Measurements from ENCODE around the gene B4GALT6.

Gene B4GALT6

DNA sequence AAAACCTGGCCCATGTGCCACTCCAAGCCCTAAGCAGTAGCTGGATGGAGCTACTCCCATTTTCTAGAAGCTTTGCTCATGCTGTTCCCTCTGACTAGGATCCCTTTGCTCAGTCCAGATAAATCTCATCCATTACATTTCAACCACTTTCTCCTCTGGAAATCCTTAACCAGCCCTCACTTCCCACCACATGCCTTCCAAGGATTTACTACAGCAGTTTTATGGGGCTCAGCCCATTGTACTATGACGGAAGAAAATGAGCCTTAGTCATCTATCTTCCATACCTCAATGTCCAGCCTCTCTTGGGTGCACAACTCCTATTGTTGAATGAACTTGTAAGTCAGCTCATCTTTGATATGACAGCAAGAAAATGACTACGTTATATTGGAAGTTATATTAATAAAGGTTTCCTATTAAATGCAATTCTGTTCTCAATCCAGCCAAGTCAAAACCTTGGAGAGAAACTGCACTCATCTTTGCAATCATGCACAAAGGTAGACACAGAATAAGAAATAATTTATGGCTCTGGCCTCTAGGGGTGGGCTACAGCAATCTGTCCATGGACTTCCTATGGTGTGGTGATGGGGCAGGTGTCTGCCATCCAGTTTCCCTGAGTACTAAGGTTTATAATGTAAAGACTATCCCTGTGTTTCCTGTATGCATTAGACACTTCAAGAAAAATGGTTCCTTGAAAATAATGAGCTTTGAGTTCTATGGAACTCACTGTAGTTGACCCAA lies 3.4 kb downstream of the B4GALT6 start:
- DNase-seq (ENCODE audit: insufficient read length, low spot score): no peak
- no peak for TF ChIP-seq POLR2A (IDR thresholded peaks at IDR 0.05; ENCODE audit: low read depth, low read length)
- FAIRE-seq: no peak

DNA sequence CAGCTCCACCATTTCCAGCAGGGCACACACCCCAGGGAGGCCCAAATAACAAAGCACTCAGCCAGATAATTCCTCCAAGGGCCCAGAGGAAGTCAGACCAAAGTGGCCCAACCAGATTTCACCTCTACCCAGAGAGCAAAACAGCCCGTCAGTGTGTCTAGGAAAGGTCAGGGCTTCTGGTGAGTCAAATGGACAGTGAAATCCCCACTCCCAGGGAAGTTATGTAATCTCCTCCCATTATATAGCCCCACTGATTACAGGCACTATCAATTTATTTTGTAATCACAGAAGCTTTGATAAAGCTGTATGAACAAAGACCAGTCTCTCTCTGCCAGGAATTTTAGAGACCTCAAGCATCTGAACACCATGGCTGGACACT lies 4.0 kb downstream of the B4GALT6 start:
- no peak for TF ChIP-seq POLR2A (IDR thresholded peaks at IDR 0.05; ENCODE audit: low read depth, low read length)
- FAIRE-seq: no peak
- no peak for DNase-seq (ENCODE audit: insufficient read length, low spot score)

DNA sequence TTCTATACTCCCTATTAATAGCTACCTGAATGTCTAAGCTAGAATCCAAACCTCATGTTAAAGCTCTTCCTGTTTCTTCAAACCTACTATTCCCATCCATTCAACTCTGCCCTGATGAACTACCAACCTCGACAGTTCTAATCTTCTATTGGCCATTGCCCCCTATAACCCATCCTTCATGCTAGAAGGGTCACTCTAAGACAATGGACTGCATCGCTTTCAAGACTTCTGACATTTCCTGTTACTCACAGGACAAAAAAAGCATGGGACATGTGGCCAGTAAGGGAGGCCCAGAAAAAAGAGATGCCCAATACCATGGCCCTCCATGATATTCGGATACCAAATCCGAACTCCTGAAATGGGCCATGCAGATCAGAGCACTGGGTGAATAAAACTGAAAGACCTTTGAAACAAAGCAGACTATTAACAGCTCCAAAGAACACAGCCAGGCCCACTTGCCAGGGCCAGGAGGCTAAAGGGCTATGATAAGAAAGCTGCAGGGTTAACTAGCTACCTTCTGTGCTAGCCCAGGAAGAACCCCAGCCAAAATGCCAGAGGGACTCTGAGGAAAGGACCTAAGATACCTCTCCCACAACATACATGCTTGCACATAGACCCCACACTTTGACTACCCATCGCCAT lies 4.5 kb downstream of the B4GALT6 start:
- FAIRE-seq (no peak), DNase-seq (ENCODE audit: insufficient read length, low spot score) (no peak)
- TF ChIP-seq POLR2A (IDR thresholded peaks at IDR 0.05; ENCODE audit: low read depth, low read length): no peak

DNA sequence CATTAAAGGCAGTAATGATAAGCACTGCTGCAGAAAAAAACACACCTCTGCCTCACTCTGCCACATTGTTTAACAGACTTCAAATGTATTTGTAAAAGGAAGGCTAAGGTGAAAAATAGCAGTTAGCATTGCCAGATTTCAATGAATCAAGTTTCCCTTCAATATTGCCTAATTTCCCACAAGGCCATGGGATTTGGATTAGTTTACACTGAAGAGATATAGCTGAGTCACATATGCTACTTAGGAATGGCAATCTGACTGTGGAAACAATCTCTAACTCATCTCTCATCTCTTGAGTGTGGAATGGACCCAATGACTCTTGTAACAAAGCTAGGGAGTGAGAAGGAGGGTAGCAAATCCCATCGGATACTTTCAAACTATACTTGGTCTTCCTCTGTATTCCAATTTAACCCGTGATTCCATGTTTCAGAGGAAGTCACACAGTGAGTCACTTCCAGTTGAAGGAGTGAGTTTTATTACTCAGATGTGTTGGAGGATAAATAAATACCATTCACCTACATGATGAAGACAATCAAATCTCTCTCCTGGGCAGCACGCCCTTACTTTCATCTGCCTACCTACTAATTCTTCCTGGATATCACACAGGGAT lies 5.1 kb downstream of the B4GALT6 start:
- FAIRE-seq: peak; percentile 97
- peak; percentile 28 for DNase-seq (ENCODE audit: insufficient read length, low spot score)
- TF ChIP-seq POLR2A (IDR thresholded peaks at IDR 0.05; ENCODE audit: low read depth, low read length): no peak

DNA sequence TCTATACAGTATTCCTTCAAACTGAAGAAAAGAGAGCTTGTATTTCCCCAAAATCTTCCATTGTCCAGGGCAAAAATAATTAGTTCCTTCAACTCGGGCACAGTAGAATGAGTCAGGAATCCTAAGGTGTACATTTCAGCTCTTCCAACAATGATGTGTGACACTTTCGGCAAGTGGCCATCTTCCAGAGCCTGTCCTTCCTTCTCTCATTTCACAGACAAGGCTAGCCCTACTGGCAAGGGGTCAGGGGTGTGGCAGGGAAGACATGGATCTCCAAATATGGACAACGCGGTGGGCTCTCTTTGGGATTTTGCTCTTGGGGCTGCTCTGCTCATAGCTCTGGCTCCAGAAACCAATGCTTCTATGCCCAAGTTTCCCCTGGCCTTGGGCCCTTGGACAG lies 6.0 kb downstream of the B4GALT6 start:
- FAIRE-seq (no peak), DNase-seq (ENCODE audit: insufficient read length, low spot score) (no peak)
- no peak for TF ChIP-seq POLR2A (IDR thresholded peaks at IDR 0.05; ENCODE audit: low read depth, low read length)

DNA sequence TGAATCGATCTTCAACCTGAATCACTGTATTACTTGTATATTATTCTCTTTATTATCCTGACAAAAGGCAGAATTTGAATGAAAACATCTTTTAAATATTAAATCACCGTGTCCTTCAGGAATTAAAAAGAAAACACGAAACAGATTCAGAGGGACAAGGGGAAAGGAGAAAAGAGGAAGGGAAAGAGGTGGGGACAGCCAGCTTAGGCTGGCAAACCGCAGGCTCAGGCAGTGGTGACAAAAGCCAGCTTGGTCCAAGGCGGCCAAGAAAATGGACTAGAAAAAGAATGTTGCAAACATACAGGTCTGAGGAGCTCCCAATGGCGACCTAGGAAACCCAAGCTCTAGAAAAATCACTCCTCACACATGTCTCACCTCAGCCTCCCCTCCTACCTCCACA lies 6.8 kb downstream of the B4GALT6 start:
- no peak for DNase-seq (ENCODE audit: insufficient read length, low spot score)
- TF ChIP-seq POLR2A (IDR thresholded peaks at IDR 0.05; ENCODE audit: low read depth, low read length): no peak
- FAIRE-seq: no peak

DNA sequence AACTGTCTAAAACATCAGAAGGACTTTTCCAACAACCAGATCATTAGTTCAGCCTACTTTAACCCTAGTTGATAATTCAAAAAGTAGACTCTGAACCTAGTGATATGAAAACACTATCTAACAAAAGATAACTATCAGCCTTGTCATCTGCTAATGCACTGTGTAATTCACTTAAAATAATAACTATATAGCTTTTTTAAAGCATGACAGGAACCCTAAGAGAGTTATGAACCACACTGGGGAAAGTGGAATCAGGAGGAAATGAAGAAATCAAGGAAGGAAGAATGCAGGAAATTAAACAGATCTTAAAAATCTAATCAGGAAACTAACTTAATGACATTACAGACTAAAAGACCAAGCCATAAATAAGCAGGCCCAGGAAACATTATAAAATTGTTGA lies 9.0 kb downstream of the B4GALT6 start:
- no peak for FAIRE-seq
- no peak for TF ChIP-seq POLR2A (IDR thresholded peaks at IDR 0.05; ENCODE audit: low read depth, low read length)
- no peak for DNase-seq (ENCODE audit: insufficient read length, low spot score)

DNA sequence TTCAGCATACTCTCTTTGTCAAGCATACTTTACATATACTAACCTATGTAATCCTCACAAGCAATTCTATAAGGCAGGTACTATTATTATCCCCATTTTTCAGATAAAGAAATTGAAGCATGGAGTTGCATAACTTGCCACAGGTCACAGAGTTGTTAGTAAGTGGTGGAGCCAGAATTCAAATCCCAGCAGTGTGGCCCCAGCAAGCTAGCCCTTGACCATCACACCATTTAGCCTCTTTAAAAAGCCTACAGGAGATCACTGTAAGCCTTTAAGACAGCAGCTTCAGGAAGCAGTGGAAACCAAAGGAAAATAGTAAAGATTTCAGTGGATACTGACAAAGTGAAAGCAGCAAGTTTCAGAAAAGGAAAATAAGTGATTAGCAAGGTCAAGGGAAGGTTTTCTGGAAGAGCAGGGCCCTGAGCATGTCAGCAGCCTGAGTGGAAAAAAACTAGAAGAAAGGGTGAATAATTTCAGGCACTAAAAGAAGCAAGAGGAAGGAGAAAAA lies 11.7 kb downstream of the B4GALT6 start:
- DNase-seq (ENCODE audit: insufficient read length, low spot score) (no peak), FAIRE-seq (no peak)
- no peak for TF ChIP-seq POLR2A (IDR thresholded peaks at IDR 0.05; ENCODE audit: low read depth, low read length)

DNA sequence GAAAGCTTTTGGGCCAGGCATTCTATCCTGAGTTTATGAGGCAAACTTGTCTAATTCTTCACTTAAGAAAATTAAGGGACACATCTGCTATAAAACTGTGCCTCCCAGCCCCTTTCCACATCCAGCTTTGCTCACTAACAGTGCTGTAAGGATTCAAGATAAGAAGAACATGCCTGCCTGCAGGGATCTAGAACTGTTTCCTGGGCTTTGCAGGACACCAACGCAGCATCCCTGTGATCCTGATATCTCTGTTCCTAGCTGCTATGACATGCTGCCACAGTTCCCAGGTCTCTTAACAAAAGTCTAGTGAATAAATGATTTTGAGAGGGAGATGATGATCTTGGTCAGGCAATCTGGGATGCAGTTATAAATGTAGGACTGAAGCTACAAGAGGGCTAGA lies 12.4 kb downstream of the B4GALT6 start:
- no peak for FAIRE-seq
- TF ChIP-seq POLR2A (IDR thresholded peaks at IDR 0.05; ENCODE audit: low read depth, low read length): no peak
- DNase-seq (ENCODE audit: insufficient read length, low spot score): no peak

DNA sequence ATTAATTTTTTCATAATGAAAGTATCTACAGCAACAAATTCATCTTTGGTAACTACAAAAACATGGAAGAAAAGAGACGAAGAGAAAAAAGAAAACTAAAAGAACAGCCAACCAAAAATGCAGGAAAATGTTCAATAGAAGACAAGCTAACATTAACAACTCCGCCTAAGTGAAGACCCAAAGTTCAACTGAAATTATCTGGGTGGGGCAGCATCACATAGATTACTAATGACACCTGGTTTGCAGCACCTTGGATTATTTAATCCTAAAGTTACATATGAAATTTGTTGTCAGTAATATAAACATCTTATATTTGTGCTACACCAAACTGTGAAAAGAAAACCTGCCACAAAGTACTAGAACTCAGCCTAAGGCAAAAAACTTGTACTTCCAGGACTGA lies 14.8 kb downstream of the B4GALT6 start:
- no peak for DNase-seq (ENCODE audit: insufficient read length, low spot score)
- FAIRE-seq: no peak
- TF ChIP-seq POLR2A (IDR thresholded peaks at IDR 0.05; ENCODE audit: low read depth, low read length): no peak

DNA sequence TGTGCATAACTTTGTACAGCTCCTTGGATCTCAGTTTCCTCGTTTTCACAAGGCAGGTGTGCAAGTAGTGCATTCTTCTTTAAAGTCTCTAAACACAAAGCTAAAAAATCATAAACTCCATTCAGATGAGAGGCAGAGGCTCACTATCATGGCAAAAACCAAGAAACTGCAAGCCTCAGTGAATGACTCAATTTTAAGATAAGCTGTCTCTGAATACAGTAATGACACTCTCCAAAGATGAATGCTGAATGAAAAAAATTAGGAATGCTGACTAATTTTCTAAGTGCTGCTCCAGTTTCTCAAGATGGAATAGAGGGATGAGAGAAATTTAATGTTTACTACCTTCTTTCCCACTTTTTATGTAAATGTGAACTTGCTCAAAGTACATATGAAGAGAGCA lies 17.2 kb downstream of the B4GALT6 start:
- no peak for TF ChIP-seq POLR2A (IDR thresholded peaks at IDR 0.05; ENCODE audit: low read depth, low read length)
- DNase-seq (ENCODE audit: insufficient read length, low spot score): no peak
- no peak for FAIRE-seq

DNA sequence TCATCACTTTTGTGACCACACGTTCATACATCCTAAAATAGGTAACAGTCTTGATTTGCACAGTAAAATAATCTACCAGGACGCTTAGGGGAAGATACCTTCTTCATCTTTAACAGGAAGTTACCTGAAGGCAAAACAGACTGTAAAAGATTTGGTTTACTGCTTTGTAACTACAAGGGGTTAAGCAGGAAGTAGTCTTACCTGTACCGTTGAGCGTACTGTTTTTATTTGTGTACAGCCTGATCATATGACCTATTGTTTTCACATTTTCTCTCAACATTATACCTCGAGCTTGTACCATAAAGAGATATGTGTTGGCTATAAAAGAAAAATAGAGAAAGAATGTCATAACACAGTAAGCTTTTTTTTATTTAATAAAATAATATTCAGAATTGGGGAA lies 18.3 kb downstream of the B4GALT6 start:
- DNase-seq (ENCODE audit: insufficient read length, low spot score) (no peak), FAIRE-seq (no peak)
- TF ChIP-seq POLR2A (IDR thresholded peaks at IDR 0.05; ENCODE audit: low read depth, low read length): no peak

DNA sequence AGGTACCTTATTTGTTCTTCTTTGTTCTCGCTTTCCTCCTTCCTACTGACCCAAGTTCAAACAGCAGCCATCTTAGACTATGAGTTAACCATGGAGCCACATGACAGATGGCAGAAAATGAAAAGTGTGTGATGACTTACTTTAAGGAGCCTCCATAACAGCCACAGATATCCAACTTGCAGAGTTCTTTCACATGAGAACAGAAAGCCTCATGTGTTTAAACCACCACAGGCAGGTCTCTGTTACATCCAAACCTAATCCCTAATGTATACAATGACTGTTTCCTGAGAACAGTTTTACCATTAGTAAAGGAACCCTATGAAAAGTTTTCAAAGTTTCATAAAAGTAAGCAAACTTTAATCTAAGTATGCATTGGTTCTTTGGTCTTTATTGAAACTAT lies 20.3 kb downstream of the B4GALT6 start:
- DNase-seq (ENCODE audit: insufficient read length, low spot score) (no peak), FAIRE-seq (no peak)
- TF ChIP-seq POLR2A (IDR thresholded peaks at IDR 0.05; ENCODE audit: low read depth, low read length): no peak

DNA sequence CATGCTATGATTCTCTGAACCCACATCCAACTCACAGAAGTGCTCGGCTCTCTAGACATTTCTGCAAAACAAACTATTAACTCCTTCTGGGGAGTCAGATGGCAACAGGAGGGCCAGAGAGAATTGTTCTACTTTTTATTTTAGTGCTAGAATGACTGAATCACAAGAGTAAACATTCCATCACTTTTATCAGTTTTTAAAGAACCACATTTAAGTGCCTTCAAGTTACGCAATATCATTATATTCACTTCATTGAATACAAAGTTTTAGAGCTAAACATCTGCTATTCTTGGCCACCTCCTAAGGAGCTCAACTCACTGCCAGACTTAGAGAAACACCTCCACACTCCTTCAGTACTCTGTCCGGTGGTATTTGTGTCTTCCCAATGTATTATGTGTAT lies 22.4 kb downstream of the B4GALT6 start:
- no peak for TF ChIP-seq POLR2A (IDR thresholded peaks at IDR 0.05; ENCODE audit: low read depth, low read length)
- FAIRE-seq: no peak

DNA sequence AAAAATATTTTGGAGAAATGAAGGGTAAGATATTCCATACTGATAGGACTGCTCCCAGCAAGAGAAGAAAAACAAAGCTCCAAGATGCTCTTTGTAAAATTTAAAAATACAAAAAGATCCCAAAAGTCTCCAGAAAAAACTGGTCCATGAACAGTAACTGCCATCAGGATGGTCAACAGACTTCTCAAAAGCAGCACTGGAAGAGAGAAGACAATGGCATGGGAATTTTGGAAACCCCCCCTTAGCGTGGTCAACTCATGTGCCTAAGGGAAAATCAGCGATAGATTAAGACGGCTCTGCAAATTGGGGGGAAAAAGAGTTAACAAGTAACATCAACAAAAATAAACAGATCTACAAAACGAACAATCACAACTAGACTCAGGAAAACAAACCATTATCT lies 23.6 kb downstream of the B4GALT6 start:
- DNase-seq (ENCODE audit: insufficient read length, low spot score) (no peak), FAIRE-seq (no peak)

More for the DNA sequence above, 22.4 kb downstream of the B4GALT6 start:
- no peak for DNase-seq (ENCODE audit: insufficient read length, low spot score)

More for the DNA sequence above, 23.6 kb downstream of the B4GALT6 start:
- no peak for TF ChIP-seq POLR2A (IDR thresholded peaks at IDR 0.05; ENCODE audit: low read depth, low read length)

All from H54 (cell line).